ENCODE data around the gene NYAP2. TPM values are rescaled to one million over a fixed set of nuclear protein-coding genes. Genes with fewer than 3 reads are reported as not detected.

NYAP2 gene
- total and polyA plus RNA-seq, 2 of the 4 experiments (the other 2 are of a cell fraction), result not detected

GRCh38 chr2:225667445-225667844 lies 267.9 kb downstream of the NYAP2 start:
- in situ Hi-C loops (cut with MboI; ENCODE audit: low sequenced_read_pairs), result loop anchor here (10.0 to 25.0 kb wide), 4 partner anchors 655 to 1437 kb away; no protein-coding TSS in a partner anchor
- no peaks in the 10 kb centered on the region for H3K9me1 ChIP-seq (ENCODE audit: insufficient read depth, low read length)
- ATAC-seq (ENCODE audit: low read depth) (no peak), DNase-seq (no peak)
- H3K27me3 ChIP-seq (ENCODE audit: control insufficient read depth, insufficient read depth, low read length), result no peaks in the 10 kb centered on the region
- no peak overlapping the region for H3K27ac ChIP-seq (ENCODE audit: insufficient read depth, low read length)
- no peak overlapping the region for H2BK120ac ChIP-seq (ENCODE audit: low read depth, low read length)
- H3K4me3 ChIP-seq (ENCODE audit: insufficient read depth, low read depth, low read length), result no peak overlapping the region
- no peak overlapping the region for H3K4ac ChIP-seq (ENCODE audit: low read depth, low read length)
- no peaks in the 10 kb centered on the region for H3K36me3 ChIP-seq (ENCODE audit: control insufficient read depth, insufficient read depth, low read length)
- H2AK9ac ChIP-seq (replicated peaks; ENCODE audit: low read depth, low read length, poor library complexity), result no peak overlapping the region
- intact Hi-C loops (cut with micrococcal nuclease), result loop anchor here (5.0 kb wide), 1 partner anchor 1570 kb away; no protein-coding TSS in a partner anchor
- no peak overlapping the region for H3K14ac ChIP-seq (replicated peaks; ENCODE audit: low read depth, low read length)
- no peaks in the 10 kb centered on the region for H3K79me1 ChIP-seq (ENCODE audit: low read depth in 1 of 2, low read length in 2 of 2)
- POLR2A ChIA-PET (ENCODE audit: unreplicated experiment), result no interaction called here
- no CpG with 5 or more reads among the region's 2 CpGs for WGBS, 2 experiments (ENCODE audit: extremely low coverage in 2 of 2, insufficient read length in 1 of 2)
- TF ChIP-seq FOS (IDR thresholded peaks at IDR 0.05; ENCODE audit: low read depth, low read length), result no peak
- TF ChIP-seq, protein P1, sequence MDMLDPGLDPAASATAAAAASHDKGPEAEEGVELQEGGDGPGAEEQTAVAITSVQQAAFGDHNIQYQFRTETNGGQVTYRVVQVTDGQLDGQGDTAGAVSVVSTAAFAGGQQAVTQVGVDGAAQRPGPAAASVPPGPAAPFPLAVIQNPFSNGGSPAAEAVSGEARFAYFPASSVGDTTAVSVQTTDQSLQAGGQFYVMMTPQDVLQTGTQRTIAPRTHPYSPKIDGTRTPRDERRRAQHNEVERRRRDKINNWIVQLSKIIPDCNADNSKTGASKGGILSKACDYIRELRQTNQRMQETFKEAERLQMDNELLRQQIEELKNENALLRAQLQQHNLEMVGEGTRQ (IDR thresholded peaks at IDR 0.05; ENCODE audit: low read depth, low read length), result no peak
- TF ChIP-seq NFE2L2 (IDR thresholded peaks at IDR 0.05; ENCODE audit: low read depth, low read length), result no peak
- TF ChIP-seq SMC3 (IDR thresholded peaks at IDR 0.05; ENCODE audit: low read depth, low read length), result no peak
- no peak for TF ChIP-seq POLR2A (IDR thresholded peaks at IDR 0.05; ENCODE audit: low read depth, low read length)
- no peak overlapping the region for H4K91ac ChIP-seq (ENCODE audit: insufficient read depth, low read depth, low read length)
- H3K56ac ChIP-seq (ENCODE audit: extremely low read depth, insufficient read depth, low read length), result no peak overlapping the region
- H4K8ac ChIP-seq (ENCODE audit: low read depth in 2 of 2, low read length in 2 of 2), result no peak overlapping the region
- H2BK15ac ChIP-seq (ENCODE audit: low read depth, low read length), result no peak overlapping the region
- H2AFZ ChIP-seq (replicated peaks; ENCODE audit: low read length, poor library complexity), result no peak overlapping the region
- H3K9me3 ChIP-seq (ENCODE audit: control insufficient read depth, insufficient read depth, low read length), result no peaks in the 10 kb centered on the region
- H3K18ac ChIP-seq (ENCODE audit: low read depth, low read length), result no peak overlapping the region
- no peak overlapping the region for H4K5ac ChIP-seq (ENCODE audit: low read depth, low read length)
- no peak overlapping the region for H3K23ac ChIP-seq (ENCODE audit: low read depth, low read length)
- no peak overlapping the region for H2BK20ac ChIP-seq (ENCODE audit: low read depth, low read length)
- H3K4me2 ChIP-seq (ENCODE audit: low read depth, low read length), result no peak overlapping the region
- CTCF ChIA-PET, result interaction anchor here (2.2 kb wide), 1 partner anchor 1571 kb away, joined by 7 read pairs; no protein-coding TSS in a partner anchor
- no TSS peak for BruUV-seq (replicated peaks)
- no peak overlapping the region for H2BK5ac ChIP-seq (ENCODE audit: low read depth, low read length, poor library complexity, severe bottlenecking)
- dilution Hi-C loops (cut with HindIII; ENCODE audit: low sequenced_read_pairs, unreplicated experiment), result no loop called here
- no peaks in the 10 kb centered on the region for H3K4me1 ChIP-seq (ENCODE audit: control insufficient read depth, insufficient read depth, low read length)
- H3K9ac ChIP-seq (ENCODE audit: low read depth, low read length), result no peak overlapping the region
- no peak overlapping the region for H2AK5ac ChIP-seq (ENCODE audit: low read depth, low read length)
- H4K20me1 ChIP-seq (ENCODE audit: insufficient read depth, low read length), result no peaks in the 10 kb centered on the region
